ENCODE data around the gene RAD51B.

GRCh38 chr14:68042586-68043210 is 223.1 kb downstream of the RAD51B start:
- no peak for TF ChIP-seq USF1 (CRISPR knock-in tag; IDR thresholded peaks at IDR 0.05)
- TF ChIP-seq CREB1 (CRISPR knock-in tag; IDR thresholded peaks at IDR 0.05): no peak
- no peak for TF ChIP-seq FOXP1 (CRISPR knock-in tag; IDR thresholded peaks at IDR 0.05; ENCODE audit: borderline replicate concordance)
- TF ChIP-seq CTCF (IDR thresholded peaks at IDR 0.05): no peak
- TF ChIP-seq ERG (CRISPR knock-in tag; IDR thresholded peaks at IDR 0.05): no peak
- no peak for TF ChIP-seq PREB (CRISPR knock-in tag; IDR thresholded peaks at IDR 0.05; ENCODE audit: borderline replicate concordance)
- no peak for TF ChIP-seq SP1 (CRISPR knock-in tag; conservative IDR thresholded peaks at IDR 0.05)
- TF ChIP-seq AFF4 (CRISPR knock-in tag; IDR thresholded peaks at IDR 0.05; ENCODE audit: borderline replicate concordance): no peak
- no peak for TF ChIP-seq ZNF532 (CRISPR knock-in tag; IDR thresholded peaks at IDR 0.05; ENCODE audit: borderline replicate concordance)
